ENCODE data around the gene TUBB1. TPM values are rescaled to one million over a fixed set of nuclear protein-coding genes. Genes with fewer than 3 reads are reported as not detected.
A peak's percentile ranks its signal among the peaks of the same experiment; 100 is the strongest.
"Not testable (repeated sequence)": the region's sequence is repeated elsewhere in the genome, so short reads cannot be mapped to it uniquely, and the experiment has no call there.

TUBB1 gene
- polyA plus RNA-seq, 4 donors: 1.5 to 3.4 (median 1.9) TPM

DNA sequence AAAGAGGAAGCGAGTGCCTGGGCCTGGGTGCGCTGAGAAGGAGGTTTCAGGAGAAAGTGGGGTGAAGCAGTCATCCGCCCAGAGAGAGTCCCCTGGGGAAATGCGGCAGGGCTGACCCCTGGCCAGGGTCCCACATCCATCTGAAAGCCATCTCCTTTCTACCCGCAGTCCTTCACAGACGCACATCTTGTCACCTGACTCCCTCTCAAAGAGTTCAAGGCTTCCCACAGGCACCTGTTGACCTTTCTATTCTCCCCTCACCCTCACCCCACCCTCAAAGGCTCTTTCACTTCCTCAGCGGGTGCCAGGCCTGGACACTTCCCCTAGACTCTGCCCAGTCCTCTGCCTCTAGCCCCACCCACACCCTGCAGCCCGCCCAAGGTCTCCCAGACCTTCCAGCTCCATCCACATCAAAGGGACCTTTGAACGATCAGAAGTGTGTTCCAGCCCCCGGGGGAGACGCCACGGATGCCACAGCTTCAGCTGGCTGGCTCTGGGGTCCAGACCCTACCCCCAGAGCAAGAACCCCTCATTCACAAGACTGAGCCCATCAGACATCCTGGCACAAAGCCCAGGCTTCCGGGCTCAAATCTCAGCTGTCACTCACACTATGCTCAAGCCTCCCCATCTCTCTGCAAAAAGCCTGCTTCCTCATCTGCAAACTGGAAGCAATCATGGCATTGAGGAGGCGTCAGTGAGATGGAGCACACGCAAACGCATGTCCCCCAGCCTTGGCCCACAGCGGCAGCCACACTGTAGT, 14.3 kb upstream of the TUBB1 start:
- DNase-seq (ENCODE audit: low read depth in 4 of 4, low spot score in 3 of 4): no peak

DNA sequence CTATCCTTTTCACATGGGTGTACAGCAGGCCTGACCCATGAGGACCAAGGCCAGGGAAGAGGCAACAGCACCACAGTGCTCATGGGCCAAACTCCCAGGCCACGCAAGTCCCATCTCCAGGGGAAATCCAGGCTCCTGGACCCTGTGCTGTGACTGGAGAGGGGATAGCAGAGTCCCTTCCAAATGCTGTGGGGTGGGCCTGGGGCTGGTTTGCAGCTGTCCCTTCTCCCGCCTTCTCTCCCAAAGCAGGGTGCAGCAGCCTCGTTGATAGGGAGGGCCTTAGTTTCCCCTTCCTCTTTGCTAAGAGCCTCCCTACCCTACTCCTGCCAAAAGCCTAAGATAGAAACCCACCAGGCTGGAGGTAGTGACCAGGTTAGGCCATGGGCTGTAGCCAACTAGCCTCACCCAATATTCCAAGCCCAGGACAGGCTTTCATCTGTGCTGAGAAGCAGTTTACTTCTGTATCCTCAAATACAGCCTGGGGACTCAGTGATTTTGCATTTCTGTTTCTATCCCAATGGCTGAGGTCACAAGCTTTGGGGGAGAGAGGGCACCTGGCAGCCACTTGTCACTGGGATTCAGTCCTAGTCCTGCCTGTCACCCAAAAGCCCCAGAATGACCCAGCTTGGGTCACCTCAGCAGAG, 13.6 kb upstream of the TUBB1 start:
- DNase-seq (ENCODE audit: low read depth in 4 of 4, low spot score in 3 of 4): no peak

DNA sequence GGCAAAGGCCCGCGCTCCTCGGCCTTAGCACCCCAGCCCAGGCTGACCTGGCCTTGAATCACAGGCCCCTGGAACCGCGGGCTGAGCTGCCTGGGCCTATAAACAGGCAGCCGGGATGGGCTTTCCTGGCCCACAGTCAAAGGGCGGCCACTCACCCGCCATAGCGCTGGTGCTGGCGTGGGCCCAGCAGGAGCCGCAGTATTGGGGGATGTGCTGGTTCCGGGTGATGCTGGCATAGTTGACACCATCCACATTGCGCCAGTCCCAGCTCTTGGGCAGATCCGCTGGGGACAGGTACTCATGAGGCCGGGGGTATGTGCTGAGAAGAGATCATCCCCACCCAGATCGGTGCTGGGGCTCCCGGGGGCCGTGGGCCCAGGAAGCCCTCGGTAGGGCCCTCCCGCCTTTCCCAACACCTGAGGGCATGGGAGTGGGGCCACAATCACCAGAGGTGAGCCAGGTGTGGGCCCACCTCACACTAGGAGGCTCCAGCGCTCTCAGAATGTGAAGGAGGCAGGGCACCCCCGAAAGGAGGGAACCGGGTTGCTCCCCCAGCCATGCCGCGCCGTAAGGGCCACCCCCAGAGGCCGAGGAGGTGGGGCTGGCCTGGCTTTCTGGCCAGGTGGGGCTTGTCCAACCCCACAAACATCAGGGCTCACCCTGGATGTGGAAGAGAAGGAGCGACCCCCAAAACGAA, 12.9 kb upstream of the TUBB1 start:
- DNase-seq (ENCODE audit: low read depth in 4 of 4, low spot score in 3 of 4): no peak

DNA sequence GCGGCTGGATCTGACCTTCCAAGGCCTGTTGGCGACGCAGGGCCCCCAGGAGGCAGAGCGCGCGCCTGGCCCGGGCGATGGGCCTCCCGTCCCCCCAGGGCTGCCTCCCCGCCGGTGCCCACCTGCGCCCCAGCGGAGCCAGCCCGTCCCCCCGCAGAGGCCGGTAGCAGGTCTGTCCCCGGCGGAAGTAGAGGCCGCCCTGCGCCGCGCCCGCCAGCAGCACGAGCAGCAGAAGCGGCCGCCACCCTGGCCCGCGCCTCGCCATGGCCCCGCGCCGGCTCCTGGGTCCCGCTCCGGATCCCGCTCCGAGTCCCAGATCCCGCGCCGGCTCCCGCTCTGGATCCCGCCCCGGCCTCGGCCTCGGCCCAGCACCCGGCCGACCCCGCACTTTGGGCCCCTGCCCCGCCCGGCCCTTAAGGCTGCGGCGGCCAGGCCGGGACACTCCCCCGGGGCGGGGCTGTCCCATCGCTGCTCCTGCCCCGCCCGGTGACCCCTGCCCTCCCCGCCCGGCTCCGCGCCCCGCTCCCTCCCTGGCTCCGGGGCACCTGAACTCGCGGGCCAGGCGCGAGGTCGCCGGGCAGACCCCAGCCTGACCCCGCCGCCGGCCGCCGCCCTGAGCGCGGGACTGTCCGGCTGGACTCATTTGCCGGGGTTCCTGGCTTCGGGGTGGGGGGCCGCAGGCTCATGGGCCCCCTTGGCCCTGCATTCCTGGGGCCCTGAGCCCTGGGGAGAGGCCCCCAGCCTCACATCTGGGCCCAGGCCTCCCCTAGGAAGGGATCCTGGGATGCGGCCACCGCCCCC, 12.2 kb upstream of the TUBB1 start, which contains the start of gene CTSZ:
Gene CTSZ (minus strand): TSS at position 391 of the 801 bp plus-strand sequence. CDS start 126 bp downstream, at position 265.
- DNase-seq (ENCODE audit: low read depth in 4 of 4, low spot score in 3 of 4): peak in 1 of 4 donors; percentile 20

DNA sequence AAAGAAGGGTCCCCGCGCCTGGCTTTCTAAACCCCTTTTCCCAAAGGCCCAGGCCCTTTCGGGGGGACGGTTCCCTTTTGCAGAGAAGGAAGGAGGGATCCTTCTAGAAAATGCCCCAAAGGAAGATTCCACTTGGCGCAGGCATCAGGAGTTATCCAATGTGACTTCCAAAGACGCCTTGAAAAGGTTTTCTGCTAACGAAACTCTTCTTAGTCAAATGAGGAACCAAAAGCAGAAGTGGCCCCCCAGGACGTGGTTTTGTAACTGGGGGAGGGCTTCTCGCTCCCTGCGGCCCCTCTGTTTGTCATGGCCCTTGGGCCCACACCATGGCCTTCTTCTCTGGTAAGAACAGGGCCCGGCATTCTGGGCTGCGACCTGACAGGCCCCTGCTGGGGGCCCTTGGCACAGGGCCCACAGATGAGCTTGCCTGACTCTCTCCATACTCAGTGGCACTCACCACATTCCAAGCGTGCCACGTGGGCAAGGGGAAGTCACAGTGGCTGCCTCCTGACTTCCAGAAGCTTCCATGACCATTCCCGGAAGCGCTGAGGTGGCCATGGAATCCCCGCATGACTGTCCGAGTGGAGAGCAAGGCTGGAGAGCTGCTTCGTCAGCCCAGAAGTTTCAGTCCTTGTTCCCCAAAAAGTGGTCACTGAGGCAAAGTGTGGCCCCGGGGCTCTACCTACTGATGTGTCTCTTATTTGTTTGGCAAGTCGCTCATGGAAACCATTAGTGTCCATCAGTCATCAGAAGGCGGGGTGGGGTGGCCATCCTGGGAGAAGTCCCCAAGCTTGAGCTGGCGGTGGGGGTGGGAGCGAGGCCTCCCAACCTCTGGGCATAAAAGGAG, 11.3 kb upstream of the TUBB1 start:
- DNase-seq (ENCODE audit: low read depth in 4 of 4, low spot score in 3 of 4): no peak

DNA sequence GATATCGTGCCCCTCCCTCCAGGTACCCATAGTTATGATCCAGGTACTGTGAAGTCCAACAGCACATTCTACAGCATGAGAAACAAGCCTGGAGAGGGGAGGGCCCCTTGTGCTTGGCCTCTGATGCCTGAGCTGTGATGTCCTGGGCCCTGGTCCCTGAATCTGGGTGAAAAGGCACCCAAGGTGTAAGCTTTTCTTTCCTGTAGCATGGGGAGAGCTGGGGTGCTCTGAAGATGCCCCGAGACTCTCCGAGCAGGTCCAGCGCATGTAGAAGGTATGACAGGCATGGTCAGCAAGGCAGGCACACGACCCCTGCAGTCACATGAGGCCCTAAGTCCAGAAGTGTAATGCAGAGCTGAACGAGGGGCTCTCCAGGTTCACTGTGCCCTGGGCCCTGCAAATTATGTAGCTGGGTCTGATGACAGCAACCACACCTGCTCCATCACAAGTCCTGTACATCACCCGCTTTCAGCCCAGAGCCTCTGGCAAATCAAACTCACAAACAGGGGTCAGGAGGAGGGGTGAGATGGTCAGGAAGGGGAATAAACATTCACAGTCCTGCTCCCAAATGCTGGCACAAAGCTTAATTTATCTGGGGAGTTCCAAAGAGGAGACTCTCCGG, 10.4 kb upstream of the TUBB1 start:
- DNase-seq (ENCODE audit: low read depth in 4 of 4, low spot score in 3 of 4): no peak

DNA sequence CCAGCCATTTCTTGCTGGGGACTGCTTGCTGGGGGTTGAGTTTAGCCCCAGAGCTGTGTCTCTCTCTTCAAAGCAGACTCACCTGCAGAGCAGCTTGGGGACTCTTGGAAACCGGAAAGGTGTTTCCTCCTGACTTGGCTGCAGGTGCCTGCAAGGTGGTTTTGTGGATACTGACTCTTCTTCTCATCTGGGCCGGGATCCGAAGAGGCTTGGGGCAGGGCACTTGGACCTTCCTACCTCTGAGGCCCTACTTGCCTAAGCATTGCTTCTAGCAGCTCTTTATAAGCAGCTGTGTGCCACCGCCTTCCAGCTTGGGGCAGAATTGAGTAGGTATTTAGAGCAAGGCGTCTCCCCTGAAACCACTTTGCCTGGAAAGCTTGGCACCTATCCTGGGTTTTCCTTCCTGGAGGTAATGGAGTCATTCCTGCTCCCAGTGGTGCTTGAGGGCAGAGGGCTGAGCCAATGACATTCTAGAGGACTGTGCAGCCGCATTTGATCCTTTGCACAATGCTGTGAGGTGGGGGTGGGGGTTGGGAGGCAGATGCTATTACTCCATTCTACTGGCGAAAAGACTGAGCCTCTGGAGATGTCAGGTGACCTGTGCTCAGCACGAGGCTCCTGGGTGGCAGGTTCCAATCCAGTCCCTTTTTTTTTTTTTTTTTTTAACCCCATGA, 8.8 kb upstream of the TUBB1 start:
- DNase-seq (ENCODE audit: low read depth in 4 of 4, low spot score in 3 of 4): no peak

DNA sequence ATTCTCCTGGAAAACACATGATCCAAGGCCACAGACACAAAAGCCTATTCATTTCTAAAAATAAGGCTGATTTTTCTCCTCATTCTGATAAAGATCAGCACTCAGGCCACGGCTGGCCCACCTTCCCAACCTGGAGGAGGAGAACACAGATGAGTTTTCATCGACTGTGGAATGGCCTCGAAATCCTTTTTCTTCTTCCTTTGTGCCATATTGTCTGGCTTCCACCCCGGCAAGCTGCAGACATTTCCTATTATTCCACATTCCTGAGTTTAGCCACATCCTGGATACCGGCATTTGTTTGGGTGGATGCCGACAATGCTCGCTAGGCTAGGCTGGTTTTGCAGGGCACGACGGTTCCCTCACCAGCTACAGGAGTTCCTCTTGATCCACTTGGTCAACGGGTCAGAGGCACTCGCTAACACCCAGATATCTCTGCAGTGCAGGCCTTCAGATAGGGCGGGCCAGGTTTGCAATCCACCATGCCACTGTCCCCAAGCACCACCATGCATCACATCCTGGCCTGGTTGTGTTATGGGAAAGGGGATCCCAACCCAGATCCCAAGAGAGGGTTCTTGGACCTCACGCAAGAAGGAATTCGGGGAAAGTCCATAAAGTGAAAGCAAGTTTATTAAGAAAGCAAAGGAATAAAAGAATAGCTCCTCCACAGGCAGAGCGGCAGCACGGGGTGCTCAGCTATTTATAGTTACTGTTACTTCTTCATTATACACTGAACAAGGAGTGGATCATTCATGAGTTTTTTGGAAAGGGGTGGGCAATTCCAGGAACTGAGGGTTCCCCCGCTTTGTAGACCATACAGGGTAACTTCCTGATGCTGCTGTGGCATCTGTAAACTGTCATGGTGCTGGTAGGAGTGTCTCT, 8.0 kb upstream of the TUBB1 start:
- no peak for DNase-seq (ENCODE audit: low read depth in 4 of 4, low spot score in 3 of 4)

DNA sequence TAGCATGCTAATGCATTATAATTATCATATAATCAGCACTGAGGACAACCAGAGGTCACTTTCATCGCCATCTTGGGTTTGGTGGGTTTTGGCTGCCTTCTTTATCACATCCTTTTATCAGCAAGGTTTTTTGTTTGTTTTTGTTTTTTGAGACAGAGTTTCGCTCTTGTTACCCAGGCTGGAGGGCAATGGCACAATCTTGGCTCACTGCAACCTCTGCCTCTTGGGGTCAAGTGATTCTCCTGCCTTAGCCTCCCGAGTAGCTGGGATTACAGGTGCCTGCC, 7.4 kb upstream of the TUBB1 start:
- not testable (repeated sequence) for DNase-seq (ENCODE audit: low read depth in 4 of 4, low spot score in 3 of 4)

DNA sequence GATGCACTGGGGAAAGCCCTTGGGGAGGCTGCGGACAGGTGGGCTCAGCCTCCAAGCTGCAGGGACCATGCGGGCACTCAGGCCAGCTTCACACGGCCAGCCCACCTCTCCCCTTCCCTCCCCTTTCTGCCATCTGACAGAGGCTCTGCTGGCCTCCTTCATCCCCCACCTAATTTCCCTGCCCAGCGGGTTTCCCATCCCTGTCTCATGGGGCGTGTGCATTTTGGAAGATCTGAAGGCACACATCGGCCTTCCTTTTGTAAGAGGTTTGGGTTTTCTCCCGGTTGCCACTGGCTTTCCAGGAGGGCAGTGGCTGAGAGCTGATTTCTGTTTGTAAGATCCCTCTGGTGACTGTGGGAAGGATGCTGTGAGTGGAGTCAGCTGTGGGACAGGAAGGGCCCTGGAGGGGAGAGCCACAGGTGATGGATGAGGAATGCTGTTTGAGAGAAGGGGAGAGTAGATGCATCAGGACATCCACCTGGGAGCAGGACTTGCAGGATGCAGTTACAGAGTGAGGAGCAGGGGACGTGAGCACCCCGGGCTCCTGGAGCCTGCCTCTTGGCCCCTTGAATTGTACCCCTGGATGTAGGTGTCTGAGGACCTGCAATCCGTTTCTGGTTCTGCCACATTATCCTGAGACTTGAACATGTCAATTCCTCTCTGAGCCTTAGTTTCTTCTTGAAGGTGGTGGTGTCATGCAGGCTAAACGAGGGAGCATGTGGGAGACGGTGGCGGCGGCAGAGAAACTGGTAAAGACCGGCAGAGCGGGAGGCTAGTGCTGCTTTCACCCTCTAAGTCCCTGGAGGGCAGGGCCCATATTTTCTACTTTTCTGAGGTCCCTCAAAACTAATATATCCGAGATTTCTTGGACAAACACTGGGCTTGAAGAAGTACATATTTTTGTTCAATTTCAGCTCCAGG, 5.9 kb upstream of the TUBB1 start:
- no peak for DNase-seq (ENCODE audit: low read depth in 4 of 4, low spot score in 3 of 4)

DNA sequence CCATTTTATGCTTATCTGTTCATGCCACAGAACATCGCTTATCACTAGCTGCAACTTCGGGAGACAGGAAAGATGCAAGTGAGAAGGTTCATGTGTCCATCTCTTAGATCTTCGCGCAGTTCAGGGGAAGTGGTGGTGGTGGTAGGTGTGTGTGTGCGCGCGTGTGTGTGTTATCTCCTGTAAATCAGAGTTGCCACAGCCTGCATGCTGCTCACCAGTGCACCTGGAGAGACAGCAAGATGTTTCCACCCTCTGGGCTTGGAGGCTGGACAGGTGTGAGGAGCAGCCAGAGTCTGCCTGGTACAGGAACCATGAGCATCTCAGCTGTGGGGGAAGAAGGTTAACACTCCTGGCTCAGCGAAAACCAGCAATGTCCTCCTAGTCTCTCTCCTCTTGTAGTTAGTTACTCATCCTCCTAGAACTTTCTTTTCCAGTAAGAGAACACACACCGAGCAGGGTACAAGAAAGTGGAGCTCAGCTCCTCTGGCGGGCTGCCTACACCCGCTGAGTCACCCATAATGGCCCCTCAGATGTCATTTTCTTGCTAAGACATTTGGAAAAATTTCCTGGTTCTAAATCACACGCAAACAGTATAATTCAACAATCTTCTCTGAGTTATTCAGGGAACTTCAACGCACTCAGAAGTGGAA, 5.1 kb upstream of the TUBB1 start:
- no peak for DNase-seq (ENCODE audit: low read depth in 4 of 4, low spot score in 3 of 4)

DNA sequence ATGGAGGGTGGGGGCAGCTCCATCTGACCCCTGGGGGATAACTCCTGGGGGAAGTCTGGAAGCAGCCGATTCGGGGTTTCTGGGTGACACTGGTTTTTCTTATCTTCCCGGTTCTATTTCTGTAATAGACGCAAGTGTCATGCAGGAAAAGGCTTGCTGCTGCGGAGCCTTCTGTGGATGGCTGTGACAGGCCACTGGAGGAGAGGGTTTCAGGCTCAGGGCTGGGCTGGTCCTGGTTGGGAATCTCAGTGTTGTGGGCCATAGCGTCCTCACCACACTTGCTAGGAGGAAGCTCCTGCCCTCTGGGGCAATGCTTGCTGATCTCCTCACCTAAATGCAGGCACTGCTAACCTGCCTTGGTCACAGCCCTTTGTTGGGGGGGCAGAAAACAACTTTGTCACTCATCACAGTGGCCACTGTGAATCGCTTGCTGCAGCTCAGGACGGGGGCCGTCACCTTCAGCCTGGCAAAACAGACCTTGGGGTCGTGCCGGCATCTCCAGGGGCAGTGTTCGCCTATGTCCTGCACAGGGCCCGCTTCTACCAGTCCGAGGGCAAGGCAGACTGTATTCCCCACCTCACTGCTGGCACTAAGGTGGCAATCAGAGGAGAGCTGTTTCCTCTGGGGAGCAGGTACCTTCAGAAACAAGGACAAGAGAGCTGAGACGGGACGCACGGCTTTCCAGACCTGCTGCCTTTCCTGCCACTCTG, 4.4 kb upstream of the TUBB1 start:
- DNase-seq (ENCODE audit: low read depth in 4 of 4, low spot score in 3 of 4): no peak

DNA sequence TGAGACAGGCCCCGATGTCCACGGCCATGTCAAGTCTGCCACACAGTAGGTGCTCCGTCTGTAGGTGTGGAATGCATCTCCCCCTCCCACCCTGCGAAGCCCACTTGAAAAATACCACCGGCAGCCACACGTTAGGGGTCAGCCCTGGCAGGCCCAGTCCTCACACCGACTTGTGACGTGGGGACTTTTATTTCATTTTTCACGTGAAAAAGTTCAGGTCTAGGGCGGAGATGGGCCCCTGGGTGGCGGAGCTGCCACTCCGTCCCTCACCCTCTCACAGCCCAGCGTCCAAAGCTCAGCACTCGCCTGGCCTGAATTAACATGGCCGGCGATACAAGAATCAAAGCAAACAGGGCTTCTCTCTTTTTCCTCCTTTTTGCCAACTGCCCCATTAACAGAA, 3.8 kb upstream of the TUBB1 start:
- DNase-seq (ENCODE audit: low read depth in 4 of 4, low spot score in 3 of 4): no peak

DNA sequence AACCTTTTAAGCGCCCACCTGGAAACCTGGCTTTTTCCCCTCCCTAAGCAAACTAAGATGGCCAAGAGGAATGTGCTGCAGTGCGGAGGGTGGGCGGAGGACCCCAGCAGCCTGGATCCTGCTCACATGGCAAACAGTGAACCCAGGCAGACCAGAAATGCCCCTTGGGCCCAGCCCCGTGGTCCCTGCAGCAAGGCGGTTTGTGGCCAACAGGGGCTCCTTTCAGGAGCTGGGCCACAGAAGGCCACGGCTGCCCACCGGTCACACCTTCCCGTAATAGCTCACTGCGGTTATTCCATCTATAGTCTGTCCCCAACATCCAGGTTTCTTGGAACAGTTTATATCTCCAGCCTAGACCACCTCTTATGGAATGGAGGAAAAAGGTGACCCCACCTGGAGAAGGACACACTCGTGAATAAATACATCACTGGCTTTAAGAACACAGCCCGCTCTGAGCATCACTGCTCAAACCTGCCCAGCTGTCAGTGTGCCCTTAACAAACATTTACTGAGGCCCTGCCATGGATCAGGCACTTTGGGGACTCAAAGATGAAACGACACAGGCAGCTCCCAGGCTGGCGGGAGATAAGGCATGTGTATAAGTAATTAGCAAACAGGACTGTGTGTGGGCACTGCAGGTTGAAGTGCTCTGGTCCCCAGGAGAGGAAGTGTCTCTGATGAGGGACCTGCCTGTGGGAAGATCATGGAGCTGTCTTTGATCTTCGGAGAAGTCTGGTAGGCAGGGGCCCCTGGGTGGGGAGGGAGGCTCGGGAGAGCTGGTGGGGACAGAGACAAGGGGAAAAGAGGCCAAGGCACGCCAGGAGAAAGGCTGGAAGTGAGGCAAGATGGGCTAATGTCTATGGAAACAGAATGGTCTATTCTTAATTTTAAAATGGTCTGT, 3.2 kb upstream of the TUBB1 start:
- DNase-seq (ENCODE audit: low read depth in 4 of 4, low spot score in 3 of 4): no peak
